IMR-90 (cell line): ENCODE measurements around the gene GNAZ. TPM values are rescaled to one million over a fixed set of nuclear protein-coding genes. Genes with fewer than 3 reads are reported as not detected.

ENCODE experiments used
- ATAC-seq: fragments of 200-7000 bp; cut with Tn5 transposase; 2 replicates; pipeline ENCODE4 v1.9.1; 2020; ENCODE audit warnings: low read depth, mild to moderate bottlenecking, moderate library complexity
- BruUV-seq: library from RNA; stranded (reverse); fragments of 400-500 nt; replicated peaks from 2 replicates; lab custom pipeline; 2021; lab: Mats Ljungman, UMichigan
- CTCF ChIA-PET: fragments of 300-600 bp; formaldehyde crosslinking; extraction: SDS; loops from one replicate; lab custom pipeline; 2021; ENCODE audit warnings: antibody characterized with exemption; lab: Yijun Ruan, JAX
- POLR2A ChIA-PET: fragments of 300-600 bp; sonication (Branson Sonifier 250); formaldehyde crosslinking; loops from one replicate; lab custom pipeline; 2022; ENCODE audit warnings: antibody characterized with exemption; ENCODE audit not compliant: unreplicated experiment; lab: Charles Lee
- DNase-seq: peaks from one replicate; pipeline ENCODE4 v3.0.0; 2013
- H2AFZ ChIP-seq: replicated peaks from 2 replicates; pipeline ENCODE3; 2013; ENCODE audit warnings: low read length, mild to moderate bottlenecking; ENCODE audit not compliant: poor library complexity
- H2AK5ac ChIP-seq: 2 replicates; pipeline ENCODE4 v1.6.1; 2013; ENCODE audit warnings: low read depth, low read length, inconsistent platforms
- H2AK9ac ChIP-seq: replicated peaks from 2 replicates; pipeline ENCODE3; 2013; ENCODE audit warnings: mild to moderate bottlenecking, low read depth, low read length, moderate library complexity; ENCODE audit not compliant: poor library complexity
- H2BK120ac ChIP-seq: 2 replicates; pipeline ENCODE4 v1.6.1; 2013; ENCODE audit warnings: low read depth, low read length, inconsistent platforms
- H2BK15ac ChIP-seq: 3 replicates; pipeline ENCODE4 v1.6.1; 2013; ENCODE audit warnings: low read depth, low read length, inconsistent platforms
- H2BK20ac ChIP-seq: 2 replicates; pipeline ENCODE4 v1.6.1; 2013; ENCODE audit warnings: low read depth, mild to moderate bottlenecking, inconsistent platforms, low read length, moderate library complexity
- H2BK5ac ChIP-seq: 2 replicates; pipeline ENCODE4 v1.6.1; 2013; ENCODE audit warnings: mild to moderate bottlenecking, low read depth, low read length, inconsistent platforms; ENCODE audit not compliant: poor library complexity, severe bottlenecking
- H3K14ac ChIP-seq: replicated peaks from 2 replicates; pipeline ENCODE4 v1.6.1; 2013; ENCODE audit warnings: low read depth, low read length, inconsistent platforms
- H3K18ac ChIP-seq: 2 replicates; pipeline ENCODE4 v1.6.1; 2013; ENCODE audit warnings: low read depth, low read length, control low read depth
- H3K23ac ChIP-seq: 2 replicates; pipeline ENCODE4 v1.6.1; 2013; ENCODE audit warnings: low read depth, low read length, inconsistent platforms
- H3K27ac ChIP-seq: 2 replicates; pipeline ENCODE4 v1.5.1; 2013; ENCODE audit warnings: mild to moderate bottlenecking, control low read depth, low read length; ENCODE audit not compliant: insufficient read depth
- H3K27me3 ChIP-seq: 2 replicates; pipeline ENCODE4 v1.6.1; 2013; ENCODE audit warnings: low read length; ENCODE audit not compliant: control insufficient read depth, insufficient read depth
- H3K36me3 ChIP-seq: 2 replicates; pipeline ENCODE4 v1.6.1; 2013; ENCODE audit warnings: low read length, mixed read lengths; ENCODE audit not compliant: control insufficient read depth, insufficient read depth
- H3K4ac ChIP-seq: 2 replicates; pipeline ENCODE4 v1.6.1; 2013; ENCODE audit warnings: low read depth, low read length, inconsistent platforms
- H3K4me1 ChIP-seq: 2 replicates; pipeline ENCODE4 v1.6.1; 2013; ENCODE audit warnings: low read length, mixed read lengths; ENCODE audit not compliant: control insufficient read depth, insufficient read depth
- H3K4me2 ChIP-seq: 2 replicates; pipeline ENCODE4 v1.6.1; 2013; ENCODE audit warnings: low read depth, mild to moderate bottlenecking, control low read depth, low read length, moderate library complexity
- H3K4me3 ChIP-seq: 2 replicates; pipeline ENCODE4 v1.5.1; 2013; ENCODE audit warnings: low read depth, mild to moderate bottlenecking, control low read depth, low read length, moderate library complexity; ENCODE audit not compliant: insufficient read depth
- H3K56ac ChIP-seq: 2 replicates; pipeline ENCODE4 v1.6.1; 2013; ENCODE audit warnings: low read length, inconsistent platforms; ENCODE audit not compliant: insufficient read depth; ENCODE audit errors: extremely low read depth
- H3K79me1 ChIP-seq, 2 experiments: 2 replicates each; pipeline ENCODE4 v1.6.1; 2013; ENCODE audit warnings: low read length in 2 of 2, inconsistent platforms in 1 of 2, low read depth in 1 of 2
- H3K9ac ChIP-seq: 2 replicates; pipeline ENCODE4 v1.6.1; 2013; ENCODE audit warnings: low read depth, low read length, control low read depth
- H3K9me1 ChIP-seq: 2 replicates; pipeline ENCODE4 v1.6.1; 2013; ENCODE audit warnings: low read length, inconsistent platforms; ENCODE audit not compliant: insufficient read depth
- H3K9me3 ChIP-seq: 2 replicates; pipeline ENCODE4 v1.6.1; 2013; ENCODE audit warnings: low read length; ENCODE audit not compliant: control insufficient read depth, insufficient read depth
- H4K20me1 ChIP-seq: 2 replicates; pipeline ENCODE4 v1.6.1; 2013; ENCODE audit warnings: low read length, inconsistent platforms; ENCODE audit not compliant: insufficient read depth
- H4K5ac ChIP-seq: 2 replicates; pipeline ENCODE4 v1.6.1; 2013; ENCODE audit warnings: mild to moderate bottlenecking, low read depth, low read length, control low read depth
- H4K8ac ChIP-seq, 2 experiments: 2 replicates each; pipeline ENCODE4 v1.6.1; 2013; ENCODE audit warnings: low read depth in 2 of 2, low read length in 2 of 2, control low read depth in 1 of 2, inconsistent platforms in 1 of 2
- H4K91ac ChIP-seq: 2 replicates; pipeline ENCODE4 v1.6.1; 2013; ENCODE audit warnings: low read depth, low read length, inconsistent platforms; ENCODE audit not compliant: insufficient read depth
- CHD1 ChIP-seq: IDR thresholded peaks from 2 replicates; pipeline ENCODE4 v1.6.1; 2012; ENCODE audit warnings: low read depth, low read length, improper control_type of control experiment
- ELK1 ChIP-seq: fragments of 150-350 bp; IDR thresholded peaks from 2 replicates; pipeline ENCODE4 v1.6.1; 2016; ENCODE audit warnings: low read depth, mild to moderate bottlenecking, low read length, moderate library complexity, borderline replicate concordance
- MAZ ChIP-seq: IDR thresholded peaks from 2 replicates; pipeline ENCODE4 v1.6.1; 2012; ENCODE audit warnings: low read depth, mild to moderate bottlenecking, low read length, improper control_type of control experiment, moderate library complexity, borderline replicate concordance
- SMC3 ChIP-seq: fragments of 150-350 bp; IDR thresholded peaks from 2 replicates; pipeline ENCODE4 v1.6.1; 2016; ENCODE audit warnings: low read depth, mild to moderate bottlenecking, antibody characterized with exemption, low read length, moderate library complexity
- WGBS, 2 experiments: methylation state at CpG; one replicate each; pipeline versions ENCODE4 v1.1.5 to v1.1.7; 2013; ENCODE audit warnings: missing lambda C conversion rate in 2 of 2; ENCODE audit not compliant: insufficient read length in 1 of 2; ENCODE audit errors: extremely low coverage in 2 of 2; 5-methylcytosine and 5-hydroxymethylcytosine counted together
- dilution Hi-C: fragments of 300-500 bp; cut with HindIII; formaldehyde crosslinking; loops from one replicate; pipeline ENCODE4 v1.14.3; 2018; ENCODE audit warnings: low sequenced_read_pairs; ENCODE audit not compliant: unreplicated experiment
- in situ Hi-C: fragments of 300-500 bp; cut with MboI; formaldehyde crosslinking; loops from 3 replicates; pipeline ENCODE4 v1.14.3; 2019; ENCODE audit warnings: low sequenced_read_pairs, inconsistent platforms, mixed read lengths
- intact Hi-C: fragments of 100-400 bp; cut with micrococcal nuclease; formaldehyde crosslinking; loops from 2 replicates; pipeline ENCODE4 v1.10.0; 2022
- polyA plus RNA-seq, 3 experiments: library from polyadenylated mRNA; depleted of rRNA; stranded (reverse); fragments of >200 nt; gene quantifications; 2 replicates each; pipeline ENCODE4 v1.2.3, GENCODE V29; 2012; ENCODE audit warnings: low replicate concordance in 1 of 3
- total RNA-seq: library from RNA; depleted of rRNA; stranded (reverse); fragments of >200 nt; gene quantifications from 2 replicates; pipeline ENCODE4 v1.2.3, GENCODE V29; 2012

GNAZ gene
- total and polyA plus RNA-seq, 2 of the 4 experiments (the other 2 are of a cell fraction), result 1.5 to 2.5 TPM

DNA sequence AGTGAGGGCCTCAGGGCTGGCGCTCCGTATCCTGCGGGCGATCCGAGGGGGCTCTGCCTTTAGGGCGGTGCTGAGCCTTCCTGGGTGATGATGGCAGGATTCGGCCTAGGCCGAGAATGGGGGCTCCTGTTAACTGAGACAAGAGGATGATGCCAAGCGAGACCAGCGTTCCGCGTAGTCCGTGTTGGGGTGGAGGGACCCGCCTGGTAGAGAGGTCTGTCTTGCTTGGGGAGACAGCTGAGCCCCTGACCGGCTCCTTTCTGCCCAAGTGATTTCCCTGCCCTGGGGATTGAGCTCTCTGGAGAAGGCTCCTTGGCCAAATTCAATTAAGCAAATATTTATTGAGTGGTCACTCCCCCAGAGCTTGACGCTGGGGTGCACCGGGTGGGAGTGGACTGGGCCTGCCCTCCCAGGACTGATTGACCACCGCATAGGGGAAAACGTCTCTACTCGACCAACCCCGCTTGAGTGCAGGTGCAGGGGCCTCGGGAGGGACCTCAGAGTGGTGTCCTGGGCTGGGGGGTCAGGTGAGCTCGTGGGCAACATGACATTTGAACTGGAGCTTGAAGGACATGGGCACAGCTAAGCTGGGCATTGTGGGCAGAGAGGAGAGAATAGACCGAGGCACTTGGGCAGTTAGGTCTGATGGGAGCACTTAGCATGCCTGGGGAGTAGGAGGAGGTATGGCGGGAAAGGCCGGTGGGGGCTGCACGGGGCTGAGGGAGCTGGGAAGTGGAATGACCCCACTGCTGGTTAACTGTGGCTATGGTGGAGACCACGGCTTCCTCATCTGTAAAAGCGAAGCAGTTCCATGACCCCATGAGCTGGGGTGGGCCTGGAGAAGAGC lies 1.1 kb downstream of the GNAZ start (continued):
- TF ChIP-seq ELK1, result no peak

DNA sequence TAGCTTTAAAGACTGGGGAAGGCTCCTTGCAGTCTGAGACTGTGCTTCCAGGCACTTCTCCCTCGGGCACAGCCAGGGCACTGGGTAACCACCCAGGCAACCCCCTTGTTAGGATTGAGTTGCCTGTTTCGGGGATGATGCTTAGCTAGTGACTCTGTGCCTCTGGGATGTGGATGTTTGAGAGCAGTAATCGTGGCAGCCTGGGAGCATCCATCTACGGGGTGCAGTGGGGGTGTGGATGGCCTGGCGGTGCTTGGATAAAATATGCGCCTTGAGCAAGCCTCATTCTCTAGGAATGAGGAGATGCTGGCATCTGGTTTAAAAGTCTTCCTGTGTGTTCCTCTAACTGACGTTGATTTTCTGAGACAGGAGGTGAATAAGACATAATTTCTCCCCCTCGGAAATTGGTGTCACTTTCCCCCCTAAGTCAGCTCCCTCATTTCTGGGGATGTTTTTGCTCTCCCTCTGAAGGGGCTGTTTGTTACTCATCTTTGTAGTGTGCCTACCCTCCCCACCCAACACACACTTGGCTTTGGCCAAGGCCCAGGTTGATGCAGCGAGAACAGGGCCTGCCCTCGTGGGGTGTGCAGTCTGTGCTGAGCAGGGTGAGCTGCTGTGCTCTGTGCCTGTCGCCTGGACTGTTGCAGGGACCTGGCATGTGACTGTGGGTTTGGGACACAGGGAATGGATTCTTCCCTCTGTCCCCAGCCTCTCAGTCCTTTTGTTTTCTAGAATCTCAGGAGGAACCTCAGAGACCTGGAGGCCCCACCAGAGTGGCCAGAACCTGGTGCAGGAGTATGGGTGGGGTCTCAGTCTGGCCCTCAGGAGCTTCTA lies 2.0 kb downstream of the GNAZ start:
- ATAC-seq (no peak), DNase-seq (peak; percentile 30)
- Histone ChIP-seq H2BK5ac (no peak overlapping the region), H3K18ac (no peak overlapping the region), H2AFZ (no peak overlapping the region), H3K14ac (no peak overlapping the region), H2AK5ac (no peak overlapping the region), H3K79me1 (no peaks in the 10 kb centered on the region), H3K36me3 (no peaks in the 10 kb centered on the region), H4K8ac (no peak overlapping the region), H2BK120ac (no peak overlapping the region), H3K9me1 (no peaks in the 10 kb centered on the region), H3K27me3 (peaks cover 8% of the 10 kb centered on the region; the same call in 1 of the 2 replicates), H2BK15ac (no peak overlapping the region), H4K20me1 (no peaks in the 10 kb centered on the region), H4K5ac (no peak overlapping the region), H3K4me2 (no peak overlapping the region), H3K4me1 (no peaks in the 10 kb centered on the region), H3K4ac (no peak overlapping the region), H3K9ac (no peak overlapping the region), H3K4me3 (no peak overlapping the region), H4K91ac (no peak overlapping the region), H3K23ac (no peak overlapping the region), H3K9me3 (no peaks in the 10 kb centered on the region), H2AK9ac (no peak overlapping the region), H2BK20ac (no peak overlapping the region), H3K27ac (no peak overlapping the region), H3K56ac (no peak overlapping the region)
- in situ Hi-C loops (no loop called here), intact Hi-C loops (no loop called here), dilution Hi-C loops (no loop called here)
- no CpG with 5 or more reads among the region's 11 CpGs for WGBS, 2 experiments
- CTCF ChIA-PET, result no interaction called here
- BruUV-seq, result no TSS peak
- POLR2A ChIA-PET, result no interaction called here
- TF ChIP-seq MAZ, result no peak
- no peak for TF ChIP-seq SMC3
- no peak for TF ChIP-seq CHD1
